Caco-2 (cell line): ENCODE measurements around the gene OR52E8. TPM values are rescaled to one million over a fixed set of nuclear protein-coding genes. Genes with fewer than 3 reads are reported as not detected.

ENCODE experiments used
- BruUV-seq: library from RNA; stranded (reverse); fragments of 400-500 nt; replicated peaks from 2 replicates; lab custom pipeline; 2021; lab: Mats Ljungman, UMichigan
- CTCF ChIA-PET: fragments of 300-600 bp; sonication (Branson Sonifier 250); formaldehyde crosslinking; loops from one replicate; lab custom pipeline; 2022; ENCODE audit warnings: antibody characterized with exemption; lab: Charles Lee
- POLR2A ChIA-PET: fragments of 300-600 bp; sonication (Branson Sonifier 250); formaldehyde crosslinking; loops from one replicate; lab custom pipeline; 2022; ENCODE audit warnings: antibody characterized with exemption; lab: Charles Lee
- DNase-seq, 2 experiments: peaks; one replicate each; pipeline versions ENCODE4 v3.0.0 to v3.0.0-alpha.2; 2020 to 2022
- H3K27me3 ChIP-seq: replicated peaks from 2 replicates; pipeline ENCODE4 v1.6.0; 2011; ENCODE audit warnings: low read length; ENCODE audit not compliant: control insufficient read depth, insufficient read depth
- H3K36me3 ChIP-seq: 2 replicates; pipeline ENCODE4 v1.5.1; 2011; ENCODE audit warnings: low read length; ENCODE audit not compliant: control insufficient read depth, insufficient read depth
- H3K4me1 ChIP-seq: fragments of 250-450 bp; sonication (Bioruptor Pico); 2 replicates; pipeline ENCODE4 v1.5.1; 2020; ENCODE audit warnings: mild to moderate bottlenecking
- H3K4me3 ChIP-seq: 2 replicates; pipeline ENCODE4 v1.5.1; 2011; ENCODE audit warnings: low read depth, mild to moderate bottlenecking, control low read depth, low read length
- H3K9me3 ChIP-seq: fragments of 250-450 bp; sonication (Bioruptor Pico); 2 replicates; pipeline ENCODE4 v1.5.1; 2020; ENCODE audit warnings: mild to moderate bottlenecking, moderate library complexity
- H3K27ac Mint-ChIP-seq: one replicate; pipeline ENCODE4 v1.8.0; 2022; ENCODE audit warnings: mixed read lengths; ENCODE audit not compliant: unreplicated experiment
- H3K27me3 Mint-ChIP-seq: one replicate; pipeline ENCODE4 v1.8.0; 2022; ENCODE audit warnings: mixed read lengths; ENCODE audit not compliant: insufficient read depth, unreplicated experiment
- H3K36me3 Mint-ChIP-seq: one replicate; pipeline ENCODE4 v1.8.0; 2022; ENCODE audit warnings: mild to moderate bottlenecking, mixed read lengths; ENCODE audit not compliant: insufficient read depth, unreplicated experiment
- H3K4me1 Mint-ChIP-seq: one replicate; pipeline ENCODE4 v1.8.0; 2022; ENCODE audit warnings: low read depth, mixed read lengths; ENCODE audit not compliant: unreplicated experiment
- H3K4me3 Mint-ChIP-seq: one replicate; pipeline ENCODE4 v1.8.0; 2022; ENCODE audit warnings: mild to moderate bottlenecking, moderate library complexity, mixed read lengths; ENCODE audit not compliant: unreplicated experiment
- H3K9me3 Mint-ChIP-seq: one replicate; pipeline ENCODE4 v1.8.0; 2022; ENCODE audit warnings: mixed read lengths; ENCODE audit not compliant: unreplicated experiment
- intact Hi-C: fragments of 100-400 bp; cut with micrococcal nuclease; formaldehyde crosslinking; loops from one replicate; pipeline ENCODE4 v1.10.0; 2022; ENCODE audit not compliant: unreplicated experiment
- total RNA-seq: library from RNA; stranded (reverse); gene quantifications from 2 replicates; pipeline ENCODE4 v1.2.3, GENCODE V29; 2022
- TF ChIP-seq, protein P1 (sequence below), 2 experiments: fragments of 200-600 bp in 1 of 2; IDR thresholded peaks; 1 replicate in 1 of 2; 2 replicates in 1 of 2; pipeline versions ENCODE4 v1.5.1 to v1.8.0; 2011 to 2022; ENCODE audit warnings: antibody characterized with exemption in 1 of 2, control low read depth in 1 of 2, inconsistent platforms in 1 of 2, low read depth in 1 of 2, low read length in 1 of 2, mild to moderate bottlenecking in 1 of 2, moderate library complexity in 1 of 2; ENCODE audit not compliant: insufficient read depth in 1 of 2, severe bottlenecking in 1 of 2, unreplicated experiment in 1 of 2

OR52E8 gene
- total RNA-seq, 1 experiment from 2014 or later: not detected

DNA sequence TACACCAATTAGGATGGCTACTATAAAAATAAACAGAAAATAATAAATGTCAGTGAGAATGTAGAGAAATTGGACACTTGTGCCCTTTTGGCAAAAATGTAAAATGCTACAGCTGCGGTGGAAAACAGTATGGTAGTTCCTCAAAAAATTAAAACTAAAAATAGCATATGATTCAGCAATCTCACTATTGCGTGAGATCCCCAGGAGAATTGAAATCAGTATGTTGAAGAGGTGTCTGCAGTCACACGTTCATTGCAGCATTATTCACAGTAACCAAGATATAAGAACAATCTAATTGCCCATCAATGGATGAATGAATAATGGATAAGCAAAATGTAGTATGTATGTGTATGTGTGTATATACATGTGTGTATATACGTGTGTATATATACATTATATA, 42.0 kb downstream of the OR52E8 start:
- DNase-seq: no peak
- H3K27me3 ChIP-seq: no peaks in the 10 kb centered on the region; the same call in 1 of the 2 replicates
- no peaks in the 10 kb centered on the region for H3K36me3 Mint-ChIP-seq
- POLR2A ChIA-PET: no interaction called here
- no peak overlapping the region for H3K4me3 Mint-ChIP-seq
- no TSS peak for BruUV-seq
- CTCF ChIA-PET: no interaction called here
- H3K9me3 ChIP-seq: no peaks in the 10 kb centered on the region
- H3K4me3 ChIP-seq: no peak overlapping the region
- intact Hi-C loops: no loop called here
- H3K36me3 ChIP-seq: no peaks in the 10 kb centered on the region
- no peaks in the 10 kb centered on the region for H3K4me1 Mint-ChIP-seq
- no peaks in the 10 kb centered on the region for H3K9me3 Mint-ChIP-seq
- peaks cover 3% of the 10 kb centered on the region for H3K27me3 Mint-ChIP-seq
- TF ChIP-seq, protein P1, sequence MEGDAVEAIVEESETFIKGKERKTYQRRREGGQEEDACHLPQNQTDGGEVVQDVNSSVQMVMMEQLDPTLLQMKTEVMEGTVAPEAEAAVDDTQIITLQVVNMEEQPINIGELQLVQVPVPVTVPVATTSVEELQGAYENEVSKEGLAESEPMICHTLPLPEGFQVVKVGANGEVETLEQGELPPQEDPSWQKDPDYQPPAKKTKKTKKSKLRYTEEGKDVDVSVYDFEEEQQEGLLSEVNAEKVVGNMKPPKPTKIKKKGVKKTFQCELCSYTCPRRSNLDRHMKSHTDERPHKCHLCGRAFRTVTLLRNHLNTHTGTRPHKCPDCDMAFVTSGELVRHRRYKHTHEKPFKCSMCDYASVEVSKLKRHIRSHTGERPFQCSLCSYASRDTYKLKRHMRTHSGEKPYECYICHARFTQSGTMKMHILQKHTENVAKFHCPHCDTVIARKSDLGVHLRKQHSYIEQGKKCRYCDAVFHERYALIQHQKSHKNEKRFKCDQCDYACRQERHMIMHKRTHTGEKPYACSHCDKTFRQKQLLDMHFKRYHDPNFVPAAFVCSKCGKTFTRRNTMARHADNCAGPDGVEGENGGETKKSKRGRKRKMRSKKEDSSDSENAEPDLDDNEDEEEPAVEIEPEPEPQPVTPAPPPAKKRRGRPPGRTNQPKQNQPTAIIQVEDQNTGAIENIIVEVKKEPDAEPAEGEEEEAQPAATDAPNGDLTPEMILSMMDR (IDR thresholded peaks at IDR 0.05; ENCODE audit: insufficient read depth in 1 of 2, low read depth in 1 of 2, low read length in 1 of 2, severe bottlenecking in 1 of 2, unreplicated experiment in 1 of 2): no peak
- peaks cover 4% of the 10 kb centered on the region; the same call in 1 of the 2 replicates for H3K4me1 ChIP-seq
- no peak overlapping the region for H3K27ac Mint-ChIP-seq

DNA sequence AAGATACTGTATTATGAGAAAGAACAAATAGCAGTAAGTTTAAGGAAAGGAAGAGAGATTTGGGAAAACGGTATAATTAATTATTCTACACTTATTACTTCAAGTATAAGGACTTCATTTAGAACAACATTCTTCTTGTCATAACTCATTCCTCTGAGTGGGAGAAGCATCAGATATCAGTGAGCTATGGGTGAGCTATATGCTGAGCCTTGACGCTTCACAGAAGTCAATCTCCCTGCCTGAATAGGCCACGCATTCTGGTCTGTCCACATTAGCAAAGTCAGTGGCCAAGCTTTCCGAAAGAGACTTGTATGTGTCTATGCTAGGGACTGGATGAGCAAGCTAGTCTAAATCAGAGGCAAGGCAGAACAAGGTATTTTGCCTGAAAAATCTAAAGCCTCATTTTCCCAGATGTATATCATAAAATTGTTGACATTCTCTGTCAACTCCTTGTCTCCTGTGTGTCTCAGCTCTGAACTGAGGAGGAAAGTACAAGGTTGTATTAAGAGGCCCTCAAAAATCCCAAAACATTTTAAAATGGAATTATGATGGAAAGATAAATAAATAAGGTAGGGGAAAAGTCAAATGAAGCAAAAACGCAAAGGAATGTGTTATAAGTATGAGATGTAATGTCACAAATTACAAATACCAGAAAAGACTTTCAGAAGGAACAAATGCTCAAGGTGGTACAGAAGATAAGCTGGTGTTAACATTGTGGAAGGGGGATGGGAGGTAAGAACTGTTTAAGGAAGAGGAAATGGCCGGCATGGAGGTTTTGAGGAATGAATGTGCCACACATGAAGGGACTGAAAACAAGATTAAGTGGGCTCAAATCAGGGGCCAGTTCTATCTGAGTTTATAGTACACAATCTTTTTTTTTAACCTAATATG, 47.3 kb downstream of the OR52E8 start:
- ChIA-PET CTCF (interaction anchor here (1.4 kb wide), 1 partner anchor 126 kb away, joined by 5 read pairs; the partner anchor contains the start of gene TRIM5), POLR2A (no interaction called here)
- H3K36me3 ChIP-seq: no peaks in the 10 kb centered on the region
- no peaks in the 10 kb centered on the region for H3K36me3 Mint-ChIP-seq
- H3K4me3 Mint-ChIP-seq: no peak overlapping the region
- TF ChIP-seq, protein P1 (IDR thresholded peaks at IDR 0.05; ENCODE audit: insufficient read depth in 1 of 2, low read depth in 1 of 2, low read length in 1 of 2, severe bottlenecking in 1 of 2, unreplicated experiment in 1 of 2): no peak
- H3K27me3 Mint-ChIP-seq: peaks cover 12% of the 10 kb centered on the region
- no TSS peak for BruUV-seq
- no peak for DNase-seq
- H3K9me3 Mint-ChIP-seq: no peaks in the 10 kb centered on the region
- no peaks in the 10 kb centered on the region for H3K27me3 ChIP-seq
- H3K4me1 Mint-ChIP-seq: peaks cover 6% of the 10 kb centered on the region
- H3K4me1 ChIP-seq: no peaks in the 10 kb centered on the region; the same call in 1 of the 2 replicates
- no peak overlapping the region for H3K4me3 ChIP-seq
- no peak overlapping the region for H3K27ac Mint-ChIP-seq
- H3K9me3 ChIP-seq: no peaks in the 10 kb centered on the region
- intact Hi-C loops: no loop called here

GRCh38 chr11:5809122-5809519, 48.4 kb downstream of the OR52E8 start:
- ChIA-PET POLR2A (no interaction called here), CTCF (interaction anchor here (1.4 kb wide), 1 partner anchor 125 kb away, joined by 5 read pairs; the partner anchor contains the start of gene TRIM5)
- Mint-ChIP-seq H3K4me1 (peaks cover 6% of the 10 kb centered on the region), H3K27ac (no peak overlapping the region), H3K36me3 (no peaks in the 10 kb centered on the region), H3K4me3 (peak overlapping the region; percentile 61), H3K9me3 (peaks cover 5% of the 10 kb centered on the region), H3K27me3 (peaks cover 14% of the 10 kb centered on the region)
- H3K4me3 ChIP-seq: peak overlapping the region; percentile 26
- no peaks in the 10 kb centered on the region; the same call in 1 of the 2 replicates for H3K4me1 ChIP-seq
- H3K36me3 ChIP-seq: no peaks in the 10 kb centered on the region
- no peaks in the 10 kb centered on the region for H3K9me3 ChIP-seq
- no peak for DNase-seq
- BruUV-seq: no TSS peak
- intact Hi-C loops: no loop called here
- TF ChIP-seq, protein P1 (IDR thresholded peaks at IDR 0.05; ENCODE audit: insufficient read depth in 1 of 2, low read depth in 1 of 2, low read length in 1 of 2, severe bottlenecking in 1 of 2, unreplicated experiment in 1 of 2): no peak
- H3K27me3 ChIP-seq: no peaks in the 10 kb centered on the region
